Measurements from ENCODE around the gene DCDC2C.

The DCDC2C gene

DNA sequence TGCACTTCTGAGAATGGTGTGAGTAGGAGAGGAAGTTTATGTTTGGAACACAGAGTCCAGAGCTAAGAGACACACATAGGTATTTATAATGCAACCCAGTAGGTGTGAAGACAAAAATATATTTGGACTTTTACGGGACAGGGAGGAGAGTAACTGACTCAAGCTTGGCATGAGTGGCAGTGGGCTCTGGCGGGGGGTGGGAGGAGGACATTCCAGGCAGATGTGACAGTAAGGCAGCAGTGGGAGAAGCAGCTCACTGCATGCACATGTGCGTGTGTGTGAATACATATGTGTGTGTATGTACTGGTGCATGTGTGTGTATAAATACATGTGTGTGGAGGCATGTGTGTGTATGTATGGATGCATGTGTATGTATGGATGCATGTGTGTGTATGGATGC, 51.4 kb downstream of the DCDC2C start:
- Histone ChIP-seq H3K36me3 (ENCODE audit: control insufficient read depth in 2 of 2, insufficient read depth in 1 of 2, low read length in 2 of 2) (no peaks in the 10 kb centered on the region), H3K9me3 (ENCODE audit: control insufficient read depth, insufficient read depth, low read depth, low read length) (no peaks in the 10 kb centered on the region), H3K4me3 (ENCODE audit: low read depth, low read length) (no peak overlapping the region), H3K4me1 (ENCODE audit: control insufficient read depth, insufficient read depth, low read length) (no peaks in the 10 kb centered on the region), H3K27ac (ENCODE audit: extremely low read depth, low read depth, low read length) (no peak overlapping the region)
- ChIA-PET POLR2A (no interaction called here), CTCF (interaction anchor here (0.6 to 0.9 kb wide), 2 partner anchors 27 to 79 kb away, joined by 3 to 4 read pairs; no protein-coding TSS in a partner anchor)
- TF ChIP-seq ZSCAN16 (tag by site-specific recombination; IDR thresholded peaks at IDR 0.05) (no peak), OVOL3 (tag by site-specific recombination; IDR thresholded peaks at IDR 0.05) (no peak), ZNF776 (tag by site-specific recombination; IDR thresholded peaks at IDR 0.05; ENCODE audit: borderline replicate concordance) (no peak), ZNF248 (tag by site-specific recombination; IDR thresholded peaks at IDR 0.05) (no peak), TCF7L2 (IDR thresholded peaks at IDR 0.05; ENCODE audit: borderline replicate concordance, low read depth, low read length) (no peak), ZNF184 (tag by site-specific recombination; IDR thresholded peaks at IDR 0.05) (no peak), ZNF777 (tag by site-specific recombination; IDR thresholded peaks at IDR 0.05; ENCODE audit: borderline replicate concordance) (no peak), ZFP37 (tag by site-specific recombination; IDR thresholded peaks at IDR 0.05) (no peak), ZNF221 (tag by site-specific recombination; IDR thresholded peaks at IDR 0.05; ENCODE audit: borderline replicate concordance) (no peak), ZNF843 (tag by site-specific recombination; IDR thresholded peaks at IDR 0.05) (no peak)
- TF ChIP-seq, protein P1, sequence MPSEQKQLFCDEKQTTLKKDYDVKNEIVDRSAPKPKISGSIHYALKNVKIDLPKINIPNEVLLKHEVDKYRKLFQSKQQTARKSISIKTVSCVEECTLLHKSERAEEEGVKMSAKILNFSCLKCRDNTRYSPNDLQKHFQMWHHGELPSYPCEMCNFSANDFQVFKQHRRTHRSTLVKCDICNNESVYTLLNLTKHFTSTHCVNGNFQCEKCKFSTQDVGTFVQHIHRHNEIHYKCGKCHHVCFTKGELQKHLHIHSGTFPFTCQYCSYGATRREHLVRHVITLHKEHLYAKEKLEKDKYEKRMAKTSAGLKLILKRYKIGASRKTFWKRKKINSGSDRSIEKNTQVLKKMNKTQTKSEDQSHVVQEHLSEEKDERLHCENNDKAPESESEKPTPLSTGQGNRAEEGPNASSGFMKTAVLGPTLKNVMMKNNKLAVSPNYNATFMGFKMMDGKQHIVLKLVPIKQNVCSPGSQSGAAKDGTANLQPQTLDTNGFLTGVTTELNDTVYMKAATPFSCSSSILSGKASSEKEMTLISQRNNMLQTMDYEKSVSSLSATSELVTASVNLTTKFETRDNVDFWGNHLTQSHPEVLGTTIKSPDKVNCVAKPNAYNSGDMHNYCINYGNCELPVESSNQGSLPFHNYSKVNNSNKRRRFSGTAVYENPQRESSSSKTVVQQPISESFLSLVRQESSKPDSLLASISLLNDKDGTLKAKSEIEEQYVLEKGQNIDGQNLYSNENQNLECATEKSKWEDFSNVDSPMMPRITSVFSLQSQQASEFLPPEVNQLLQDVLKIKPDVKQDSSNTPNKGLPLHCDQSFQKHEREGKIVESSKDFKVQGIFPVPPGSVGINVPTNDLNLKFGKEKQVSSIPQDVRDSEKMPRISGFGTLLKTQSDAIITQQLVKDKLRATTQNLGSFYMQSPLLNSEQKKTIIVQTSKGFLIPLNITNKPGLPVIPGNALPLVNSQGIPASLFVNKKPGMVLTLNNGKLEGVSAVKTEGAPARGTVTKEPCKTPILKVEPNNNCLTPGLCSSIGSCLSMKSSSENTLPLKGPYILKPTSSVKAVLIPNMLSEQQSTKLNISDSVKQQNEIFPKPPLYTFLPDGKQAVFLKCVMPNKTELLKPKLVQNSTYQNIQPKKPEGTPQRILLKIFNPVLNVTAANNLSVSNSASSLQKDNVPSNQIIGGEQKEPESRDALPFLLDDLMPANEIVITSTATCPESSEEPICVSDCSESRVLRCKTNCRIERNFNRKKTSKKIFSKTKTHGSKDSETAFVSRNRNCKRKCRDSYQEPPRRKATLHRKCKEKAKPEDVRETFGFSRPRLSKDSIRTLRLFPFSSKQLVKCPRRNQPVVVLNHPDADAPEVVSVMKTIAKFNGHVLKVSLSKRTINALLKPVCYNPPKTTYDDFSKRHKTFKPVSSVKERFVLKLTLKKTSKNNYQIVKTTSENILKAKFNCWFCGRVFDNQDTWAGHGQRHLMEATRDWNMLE (tag by site-specific recombination; conservative IDR thresholded peaks at IDR 0.05; ENCODE audit: low read depth), result no peak
- TF ChIP-seq, protein P2, sequence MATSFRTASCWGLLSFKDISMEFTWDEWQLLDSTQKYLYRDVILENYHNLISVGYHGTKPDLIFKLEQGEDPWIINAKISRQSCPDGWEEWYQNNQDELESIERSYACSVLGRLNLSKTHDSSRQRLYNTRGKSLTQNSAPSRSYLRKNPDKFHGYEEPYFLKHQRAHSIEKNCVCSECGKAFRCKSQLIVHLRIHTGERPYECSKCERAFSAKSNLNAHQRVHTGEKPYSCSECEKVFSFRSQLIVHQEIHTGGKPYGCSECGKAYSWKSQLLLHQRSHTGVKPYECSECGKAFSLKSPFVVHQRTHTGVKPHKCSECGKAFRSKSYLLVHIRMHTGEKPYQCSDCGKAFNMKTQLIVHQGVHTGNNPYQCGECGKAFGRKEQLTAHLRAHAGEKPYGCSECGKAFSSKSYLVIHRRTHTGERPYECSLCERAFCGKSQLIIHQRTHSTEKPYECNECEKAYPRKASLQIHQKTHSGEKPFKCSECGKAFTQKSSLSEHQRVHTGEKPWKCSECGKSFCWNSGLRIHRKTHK (tag by site-specific recombination; IDR thresholded peaks at IDR 0.05), result no peak

DNA sequence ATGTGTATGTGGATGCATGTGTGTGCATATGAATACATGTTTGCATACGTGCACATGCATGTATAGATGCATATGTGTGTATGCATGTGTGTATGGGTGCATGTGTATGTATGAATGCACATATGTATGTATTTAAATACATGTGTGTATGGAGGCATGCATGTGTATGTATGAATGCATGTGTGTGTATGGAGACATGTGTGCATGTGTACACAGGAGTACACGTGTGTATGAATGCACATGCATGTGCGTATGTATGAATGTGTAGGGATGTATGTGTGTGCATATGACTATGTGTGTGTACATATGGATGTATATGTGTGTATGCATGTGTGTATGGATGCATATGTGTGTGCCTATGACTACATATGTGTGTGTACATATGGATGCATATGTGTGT, 51.9 kb downstream of the DCDC2C start:
- CTCF ChIA-PET, result no interaction called here
- POLR2A ChIA-PET, result no interaction called here

More for the DNA sequence above, 51.9 kb downstream of the DCDC2C start:
- TF ChIP-seq ZNF132 (tag by site-specific recombination; IDR thresholded peaks at IDR 0.05; ENCODE audit: borderline replicate concordance) (no peak), HOXC10 (CRISPR knock-in tag; IDR thresholded peaks at IDR 0.05) (no peak), GFI1B (tag by site-specific recombination; IDR thresholded peaks at IDR 0.05) (no peak), ZNF324 (tag by site-specific recombination; IDR thresholded peaks at IDR 0.05) (no peak), ZNF521 (tag by site-specific recombination; IDR thresholded peaks at IDR 0.05) (no peak), ZNF629 (tag by site-specific recombination; IDR thresholded peaks at IDR 0.05) (no peak), ZBTB1 (tag by site-specific recombination; IDR thresholded peaks at IDR 0.05) (no peak), ZNF626 (tag by site-specific recombination; IDR thresholded peaks at IDR 0.05) (no peak), ZFP37 (tag by site-specific recombination; IDR thresholded peaks at IDR 0.05) (no peak), ZNF211 (tag by site-specific recombination; IDR thresholded peaks at IDR 0.05; ENCODE audit: low read depth) (no peak)
- TF ChIP-seq, protein P3, sequence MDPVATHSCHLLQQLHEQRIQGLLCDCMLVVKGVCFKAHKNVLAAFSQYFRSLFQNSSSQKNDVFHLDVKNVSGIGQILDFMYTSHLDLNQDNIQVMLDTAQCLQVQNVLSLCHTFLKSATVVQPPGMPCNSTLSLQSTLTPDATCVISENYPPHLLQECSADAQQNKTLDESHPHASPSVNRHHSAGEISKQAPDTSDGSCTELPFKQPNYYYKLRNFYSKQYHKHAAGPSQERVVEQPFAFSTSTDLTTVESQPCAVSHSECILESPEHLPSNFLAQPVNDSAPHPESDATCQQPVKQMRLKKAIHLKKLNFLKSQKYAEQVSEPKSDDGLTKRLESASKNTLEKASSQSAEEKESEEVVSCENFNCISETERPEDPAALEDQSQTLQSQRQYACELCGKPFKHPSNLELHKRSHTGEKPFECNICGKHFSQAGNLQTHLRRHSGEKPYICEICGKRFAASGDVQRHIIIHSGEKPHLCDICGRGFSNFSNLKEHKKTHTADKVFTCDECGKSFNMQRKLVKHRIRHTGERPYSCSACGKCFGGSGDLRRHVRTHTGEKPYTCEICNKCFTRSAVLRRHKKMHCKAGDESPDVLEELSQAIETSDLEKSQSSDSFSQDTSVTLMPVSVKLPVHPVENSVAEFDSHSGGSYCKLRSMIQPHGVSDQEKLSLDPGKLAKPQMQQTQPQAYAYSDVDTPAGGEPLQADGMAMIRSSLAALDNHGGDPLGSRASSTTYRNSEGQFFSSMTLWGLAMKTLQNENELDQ (tag by site-specific recombination; IDR thresholded peaks at IDR 0.05; ENCODE audit: low read depth), result no peak
- TF ChIP-seq, protein P4, sequence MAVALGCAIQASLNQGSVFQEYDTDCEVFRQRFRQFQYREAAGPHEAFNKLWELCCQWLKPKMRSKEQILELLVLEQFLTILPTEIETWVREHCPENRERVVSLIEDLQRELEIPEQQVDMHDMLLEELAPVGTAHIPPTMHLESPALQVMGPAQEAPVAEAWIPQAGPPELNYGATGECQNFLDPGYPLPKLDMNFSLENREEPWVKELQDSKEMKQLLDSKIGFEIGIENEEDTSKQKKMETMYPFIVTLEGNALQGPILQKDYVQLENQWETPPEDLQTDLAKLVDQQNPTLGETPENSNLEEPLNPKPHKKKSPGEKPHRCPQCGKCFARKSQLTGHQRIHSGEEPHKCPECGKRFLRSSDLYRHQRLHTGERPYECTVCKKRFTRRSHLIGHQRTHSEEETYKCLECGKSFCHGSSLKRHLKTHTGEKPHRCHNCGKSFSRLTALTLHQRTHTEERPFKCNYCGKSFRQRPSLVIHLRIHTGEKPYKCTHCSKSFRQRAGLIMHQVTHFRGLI (tag by site-specific recombination; IDR thresholded peaks at IDR 0.05), result no peak
- TF ChIP-seq, protein P5, sequence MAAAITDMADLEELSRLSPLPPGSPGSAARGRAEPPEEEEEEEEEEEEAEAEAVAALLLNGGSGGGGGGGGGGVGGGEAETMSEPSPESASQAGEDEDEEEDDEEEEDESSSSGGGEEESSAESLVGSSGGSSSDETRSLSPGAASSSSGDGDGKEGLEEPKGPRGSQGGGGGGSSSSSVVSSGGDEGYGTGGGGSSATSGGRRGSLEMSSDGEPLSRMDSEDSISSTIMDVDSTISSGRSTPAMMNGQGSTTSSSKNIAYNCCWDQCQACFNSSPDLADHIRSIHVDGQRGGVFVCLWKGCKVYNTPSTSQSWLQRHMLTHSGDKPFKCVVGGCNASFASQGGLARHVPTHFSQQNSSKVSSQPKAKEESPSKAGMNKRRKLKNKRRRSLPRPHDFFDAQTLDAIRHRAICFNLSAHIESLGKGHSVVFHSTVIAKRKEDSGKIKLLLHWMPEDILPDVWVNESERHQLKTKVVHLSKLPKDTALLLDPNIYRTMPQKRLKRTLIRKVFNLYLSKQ (tag by site-specific recombination; IDR thresholded peaks at IDR 0.05; ENCODE audit: borderline replicate concordance), result no peak
- Histone ChIP-seq H3K4me3 (ENCODE audit: low read depth, low read length) (no peak overlapping the region), H3K9me3 (ENCODE audit: control insufficient read depth, insufficient read depth, low read depth, low read length) (no peaks in the 10 kb centered on the region), H3K4me1 (ENCODE audit: control insufficient read depth, insufficient read depth, low read length) (no peaks in the 10 kb centered on the region), H3K27ac (ENCODE audit: extremely low read depth, low read depth, low read length) (no peak overlapping the region), H3K36me3 (ENCODE audit: control insufficient read depth in 2 of 2, insufficient read depth in 1 of 2, low read length in 2 of 2) (no peaks in the 10 kb centered on the region)

All from HEK293 (cell line).